Chondrocyte (in vitro differentiated cells): Measurements from ENCODE around the gene ALPP. TPM values are rescaled to one million over a fixed set of nuclear protein-coding genes. Genes with fewer than 3 reads are reported as not detected.
A peak's percentile ranks its signal among the peaks of the same experiment; 100 is the strongest.
"Not testable (repeated sequence)": the region's sequence is repeated elsewhere in the genome, so short reads cannot be mapped to it uniquely, and the experiment has no call there.

Experiments
- DNase-seq: peaks from one replicate; pipeline ENCODE4 v3.0.0; 2021; ENCODE audit warnings: mixed read lengths, low spot score
- H3K27ac Mint-ChIP-seq: one replicate; pipeline ENCODE4 v1.8.0; 2021; ENCODE audit warnings: mild to moderate bottlenecking, moderate library complexity, mixed read lengths; ENCODE audit not compliant: unreplicated experiment
- H3K27me3 Mint-ChIP-seq: 2 replicates; pipeline ENCODE4 v1.8.0; 2021; ENCODE audit warnings: low read depth, mixed read lengths
- H3K36me3 Mint-ChIP-seq: 2 replicates; pipeline ENCODE4 v1.8.0; 2021; ENCODE audit warnings: low read depth, mixed read lengths
- H3K4me1 Mint-ChIP-seq: 2 replicates; pipeline ENCODE4 v1.8.0; 2021; ENCODE audit warnings: low read depth, mild to moderate bottlenecking, mixed read lengths
- H3K4me3 Mint-ChIP-seq: one replicate; pipeline ENCODE4 v1.8.0; 2021; ENCODE audit warnings: mild to moderate bottlenecking, moderate library complexity, mixed read lengths; ENCODE audit not compliant: unreplicated experiment
- H3K9me3 Mint-ChIP-seq: 2 replicates; pipeline ENCODE4 v1.8.0; 2021; ENCODE audit warnings: low read depth, mixed read lengths
- total RNA-seq: library from RNA; stranded (reverse); gene quantifications from 3 replicates; pipeline ENCODE4 v1.2.1, GENCODE V29; 2021
- TF ChIP-seq, protein P1 (sequence below): fragments of 200-600 bp; sonication (generic); IDR thresholded peaks from 2 replicates; pipeline ENCODE4 v1.5.0; 2021; ENCODE audit warnings: antibody characterized with exemption, mild to moderate bottlenecking, moderate library complexity

The ALPP gene
- total RNA-seq, 1 donor from 2014 or later, result not detected

- Mint-ChIP-seq H3K9me3 (no peaks in the 10 kb centered on the region), H3K4me3 (no peak overlapping the region), H3K4me1 (peaks cover 28% of the 10 kb centered on the region), H3K27ac (no peak overlapping the region), H3K36me3 (no peaks in the 10 kb centered on the region), H3K27me3 (peaks cover 12% of the 10 kb centered on the region)
- TF ChIP-seq, protein P1, sequence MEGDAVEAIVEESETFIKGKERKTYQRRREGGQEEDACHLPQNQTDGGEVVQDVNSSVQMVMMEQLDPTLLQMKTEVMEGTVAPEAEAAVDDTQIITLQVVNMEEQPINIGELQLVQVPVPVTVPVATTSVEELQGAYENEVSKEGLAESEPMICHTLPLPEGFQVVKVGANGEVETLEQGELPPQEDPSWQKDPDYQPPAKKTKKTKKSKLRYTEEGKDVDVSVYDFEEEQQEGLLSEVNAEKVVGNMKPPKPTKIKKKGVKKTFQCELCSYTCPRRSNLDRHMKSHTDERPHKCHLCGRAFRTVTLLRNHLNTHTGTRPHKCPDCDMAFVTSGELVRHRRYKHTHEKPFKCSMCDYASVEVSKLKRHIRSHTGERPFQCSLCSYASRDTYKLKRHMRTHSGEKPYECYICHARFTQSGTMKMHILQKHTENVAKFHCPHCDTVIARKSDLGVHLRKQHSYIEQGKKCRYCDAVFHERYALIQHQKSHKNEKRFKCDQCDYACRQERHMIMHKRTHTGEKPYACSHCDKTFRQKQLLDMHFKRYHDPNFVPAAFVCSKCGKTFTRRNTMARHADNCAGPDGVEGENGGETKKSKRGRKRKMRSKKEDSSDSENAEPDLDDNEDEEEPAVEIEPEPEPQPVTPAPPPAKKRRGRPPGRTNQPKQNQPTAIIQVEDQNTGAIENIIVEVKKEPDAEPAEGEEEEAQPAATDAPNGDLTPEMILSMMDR, result no peak
- no peak for DNase-seq
Measured at GRCh38 chr2:232393556-232393955, 15.0 kb downstream of the ALPP start.

DNA sequence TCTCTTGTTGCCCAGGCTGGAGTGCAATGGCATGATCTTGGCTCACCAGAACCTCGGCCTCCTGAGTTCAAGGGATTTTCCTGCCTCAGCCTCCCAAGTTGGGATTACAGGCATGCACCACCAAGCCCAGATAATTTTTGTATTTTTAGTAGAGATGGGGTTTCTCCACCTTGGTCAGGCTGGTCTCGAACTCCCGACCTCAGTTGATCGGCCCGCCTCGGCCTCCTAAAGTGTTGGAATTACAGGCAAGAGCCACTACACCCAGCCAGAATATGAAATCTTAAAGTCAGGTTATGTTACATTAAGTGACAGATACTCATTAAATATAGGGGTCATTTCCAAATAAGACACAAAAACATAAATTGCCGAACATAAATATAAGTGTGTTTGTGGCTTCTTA, 15.9 kb downstream of the ALPP start:
- not testable (repeated sequence) for H3K36me3 Mint-ChIP-seq, H3K4me3 Mint-ChIP-seq, H3K9me3 Mint-ChIP-seq, H3K27ac Mint-ChIP-seq
- H3K27me3 Mint-ChIP-seq, result peaks cover 14% of the 10 kb centered on the region
- DNase-seq, result peak; percentile 40
- H3K4me1 Mint-ChIP-seq, result peaks cover 19% of the 10 kb centered on the region

- Mint-ChIP-seq H3K4me1 (peaks cover 7% of the 10 kb centered on the region), H3K27ac (no peak overlapping the region), H3K4me3 (no peak overlapping the region), H3K27me3 (peaks cover 24% of the 10 kb centered on the region), H3K9me3 (no peaks in the 10 kb centered on the region), H3K36me3 (no peaks in the 10 kb centered on the region)
- DNase-seq, result no peak
- TF ChIP-seq, protein P1, result no peak
Measured at GRCh38 chr2:232395586-232395985, 17.0 kb downstream of the ALPP start.

GRCh38 chr2:232396683-232397082, 18.1 kb downstream of the ALPP start:
- no peak for DNase-seq
- Mint-ChIP-seq H3K4me1 (peaks cover 3% of the 10 kb centered on the region), H3K36me3 (no peaks in the 10 kb centered on the region), H3K27ac (no peak overlapping the region), H3K4me3 (no peak overlapping the region), H3K27me3 (peaks cover 22% of the 10 kb centered on the region), H3K9me3 (no peaks in the 10 kb centered on the region)
- TF ChIP-seq, protein P1, result no peak

DNA sequence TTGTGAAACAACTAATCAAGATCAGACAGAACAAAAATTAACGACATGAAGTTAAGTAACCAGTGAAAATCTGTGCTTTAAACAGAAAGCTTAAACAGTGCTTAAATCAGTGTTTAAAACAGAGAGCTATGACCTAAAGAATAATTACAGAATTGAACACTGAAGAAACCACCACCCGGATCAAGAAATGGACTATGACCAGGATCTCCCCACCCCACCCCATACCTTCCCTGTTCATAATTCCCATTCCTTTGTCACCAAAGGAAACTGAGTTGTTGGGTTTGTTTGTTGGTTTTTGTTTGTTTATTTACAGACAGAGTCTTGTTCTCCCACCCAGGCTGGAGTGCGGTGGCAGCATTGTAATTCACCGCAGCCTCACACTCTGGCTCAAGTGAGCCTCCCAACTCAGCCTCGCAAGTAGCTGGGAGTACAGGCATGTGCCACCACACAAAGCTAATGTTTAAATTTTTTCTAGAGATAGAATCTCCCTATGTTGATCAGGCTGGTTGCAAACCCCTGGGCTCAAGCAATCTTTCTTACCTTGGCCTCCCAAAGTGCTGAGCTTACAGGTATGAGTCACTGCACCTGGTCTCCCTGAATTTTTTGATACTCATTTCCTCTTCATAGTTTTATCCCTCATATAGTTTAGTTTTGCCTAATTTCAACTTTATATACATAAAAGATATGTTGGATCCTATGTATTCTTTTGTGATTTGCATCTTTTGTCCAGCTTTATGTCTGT, 19.9 kb downstream of the ALPP start:
- Mint-ChIP-seq H3K9me3 (no peaks in the 10 kb centered on the region), H3K36me3 (no peaks in the 10 kb centered on the region), H3K27me3 (peaks cover 27% of the 10 kb centered on the region), H3K27ac (no peak overlapping the region), H3K4me1 (peaks cover 3% of the 10 kb centered on the region), H3K4me3 (no peak overlapping the region)
- TF ChIP-seq, protein P1, result no peak
- no peak for DNase-seq
